ENCODE measurements around the gene SLC22A7.
A peak's percentile ranks its signal among the peaks of the same experiment; 100 is the strongest.

SLC22A7 gene

GRCh38 chr6:43257367-43258145 is 40.5 kb upstream of the SLC22A7 start:
- ChIA-PET CTCF (interaction anchor here (0.6 to 1.0 kb wide), 2 partner anchors 77 to 88 kb away, joined by 3 read pairs; no protein-coding TSS in a partner anchor), POLR2A (no interaction called here)
- Histone ChIP-seq H3K9me3 (ENCODE audit: control insufficient read depth, insufficient read depth, low read depth, low read length) (no peaks in the 10 kb centered on the region), H3K36me3 (ENCODE audit: control insufficient read depth in 2 of 2, insufficient read depth in 1 of 2, low read length in 2 of 2) (no peaks in the 10 kb centered on the region), H3K4me1 (ENCODE audit: control insufficient read depth, insufficient read depth, low read length) (no peaks in the 10 kb centered on the region), H3K4me3 (ENCODE audit: low read depth, low read length) (no peak overlapping the region), H3K27ac (ENCODE audit: extremely low read depth, low read depth, low read length) (no peak overlapping the region)
- TF ChIP-seq ZFHX2 (tag by site-specific recombination; conservative IDR thresholded peaks at IDR 0.05) (peak; percentile 22; the same call in 1 of the 2 replicates), ZNF121 (tag by site-specific recombination; IDR thresholded peaks at IDR 0.05) (no peak)

- CTCF ChIA-PET, result interaction anchor here (0.6 to 1.0 kb wide), 2 partner anchors 76 to 87 kb away, joined by 3 read pairs; no protein-coding TSS in a partner anchor
- POLR2A ChIA-PET, result no interaction called here
Measured at GRCh38 chr6:43258180-43258579, 39.9 kb upstream of the SLC22A7 start.

DNA sequence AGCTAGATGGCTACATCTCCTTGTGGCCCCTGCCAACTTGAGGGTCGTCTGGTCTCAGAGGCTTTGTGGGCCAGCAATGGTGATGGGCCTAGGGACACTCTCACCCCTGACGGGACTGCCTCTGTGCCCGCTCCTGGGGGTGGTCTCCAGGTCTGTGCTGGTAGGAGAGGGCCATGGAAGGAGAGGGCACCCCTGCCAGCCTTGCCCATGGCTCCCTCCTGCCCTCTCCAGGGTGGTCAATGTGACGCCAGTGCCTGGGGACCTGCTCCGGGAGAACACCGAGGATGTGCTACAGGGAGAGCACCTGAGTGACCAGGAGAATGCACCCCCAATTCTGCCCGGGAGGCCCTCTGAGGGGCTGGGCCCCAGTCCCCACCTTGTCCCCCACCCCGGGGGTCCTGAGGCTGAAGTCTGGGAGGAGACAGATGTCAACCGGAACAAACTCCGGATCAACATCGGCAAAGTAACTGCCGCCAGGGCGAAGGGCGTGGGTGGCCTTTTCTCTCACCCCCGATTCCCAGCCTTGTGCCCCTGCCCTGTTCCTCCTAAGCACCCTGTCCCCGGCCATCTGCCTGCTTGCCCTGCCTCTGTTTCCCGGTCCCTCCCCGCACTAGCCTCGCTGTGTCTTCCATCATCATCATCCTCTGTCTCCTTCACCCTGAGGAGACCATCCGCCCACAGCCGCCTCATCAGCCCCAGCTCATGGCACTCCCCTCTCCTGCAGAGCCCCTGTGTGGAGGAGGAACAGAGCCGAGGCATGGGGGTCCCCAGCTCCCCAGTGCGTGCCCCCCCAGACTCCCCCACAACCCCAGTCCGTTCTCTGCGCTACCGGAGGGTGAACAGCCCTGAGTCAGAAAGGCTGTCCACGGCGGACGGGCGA is 39.0 kb upstream of the SLC22A7 start:
- H3K4me3 ChIP-seq (ENCODE audit: low read depth, low read length), result no peak overlapping the region
- TF ChIP-seq ZFHX2 (tag by site-specific recombination; conservative IDR thresholded peaks at IDR 0.05) (0 out of 2 replicates have a peak, but pooled peaks have one; percentile 8), ZNF423 (tag by site-specific recombination; IDR thresholded peaks at IDR 0.05) (no peak)
- no peaks in the 10 kb centered on the region for H3K36me3 ChIP-seq (ENCODE audit: control insufficient read depth in 2 of 2, insufficient read depth in 1 of 2, low read length in 2 of 2)
- ChIA-PET CTCF (interaction anchor here (0.6 to 7.6 kb wide), 3 partner anchors 75 to 96 kb away, joined by 3 to 83 read pairs (median 3); no protein-coding TSS in a partner anchor), POLR2A (no interaction called here)
- no peaks in the 10 kb centered on the region for H3K4me1 ChIP-seq (ENCODE audit: control insufficient read depth, insufficient read depth, low read length)
- no peak overlapping the region for H3K27ac ChIP-seq (ENCODE audit: extremely low read depth, low read depth, low read length)
- no peaks in the 10 kb centered on the region for H3K9me3 ChIP-seq (ENCODE audit: control insufficient read depth, insufficient read depth, low read depth, low read length)

More at GRCh38 chr6:43258180-43258579, 39.9 kb upstream of the SLC22A7 start:
- Histone ChIP-seq H3K36me3 (ENCODE audit: control insufficient read depth in 2 of 2, insufficient read depth in 1 of 2, low read length in 2 of 2) (no peaks in the 10 kb centered on the region), H3K4me1 (ENCODE audit: control insufficient read depth, insufficient read depth, low read length) (no peaks in the 10 kb centered on the region), H3K9me3 (ENCODE audit: control insufficient read depth, insufficient read depth, low read depth, low read length) (no peaks in the 10 kb centered on the region), H3K27ac (ENCODE audit: extremely low read depth, low read depth, low read length) (no peak overlapping the region), H3K4me3 (ENCODE audit: low read depth, low read length) (no peak overlapping the region)
- TF ChIP-seq ZNF510 (tag by site-specific recombination; IDR thresholded peaks at IDR 0.05; ENCODE audit: insufficient replicate concordance) (no peak), ZNF596 (tag by site-specific recombination; IDR thresholded peaks at IDR 0.05) (no peak), HOXC10 (CRISPR knock-in tag; IDR thresholded peaks at IDR 0.05) (no peak), ZNF239 (tag by site-specific recombination; IDR thresholded peaks at IDR 0.05) (no peak), ZNF302 (tag by site-specific recombination; IDR thresholded peaks at IDR 0.05; ENCODE audit: low read depth) (no peak)
- TF ChIP-seq, protein P1, sequence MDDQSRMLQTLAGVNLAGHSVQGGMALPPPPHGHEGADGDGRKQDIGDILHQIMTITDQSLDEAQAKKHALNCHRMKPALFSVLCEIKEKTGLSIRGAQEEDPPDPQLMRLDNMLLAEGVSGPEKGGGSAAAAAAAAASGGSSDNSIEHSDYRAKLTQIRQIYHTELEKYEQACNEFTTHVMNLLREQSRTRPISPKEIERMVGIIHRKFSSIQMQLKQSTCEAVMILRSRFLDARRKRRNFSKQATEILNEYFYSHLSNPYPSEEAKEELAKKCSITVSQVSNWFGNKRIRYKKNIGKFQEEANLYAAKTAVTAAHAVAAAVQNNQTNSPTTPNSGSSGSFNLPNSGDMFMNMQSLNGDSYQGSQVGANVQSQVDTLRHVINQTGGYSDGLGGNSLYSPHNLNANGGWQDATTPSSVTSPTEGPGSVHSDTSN (CRISPR knock-in tag; IDR thresholded peaks at IDR 0.05), result no peak

GRCh38 chr6:43260791-43261190 is 37.3 kb upstream of the SLC22A7 start:
- H3K4me1 ChIP-seq (ENCODE audit: control insufficient read depth, insufficient read depth, low read length), result no peaks in the 10 kb centered on the region
- CTCF ChIA-PET, result interaction anchor here (0.7 to 7.6 kb wide), 3 partner anchors 31 to 196 kb away, joined by 3 to 83 read pairs (median 20); partner anchors contain the start of gene DNPH1
- no peaks in the 10 kb centered on the region for H3K9me3 ChIP-seq (ENCODE audit: control insufficient read depth, insufficient read depth, low read depth, low read length)
- H3K27ac ChIP-seq (ENCODE audit: extremely low read depth, low read depth, low read length), result no peak overlapping the region
- POLR2A ChIA-PET, result no interaction called here
- H3K36me3 ChIP-seq (ENCODE audit: control insufficient read depth in 2 of 2, insufficient read depth in 1 of 2, low read length in 2 of 2), result no peaks in the 10 kb centered on the region
- no peak overlapping the region for H3K4me3 ChIP-seq (ENCODE audit: low read depth, low read length)
- TF ChIP-seq, protein P2, sequence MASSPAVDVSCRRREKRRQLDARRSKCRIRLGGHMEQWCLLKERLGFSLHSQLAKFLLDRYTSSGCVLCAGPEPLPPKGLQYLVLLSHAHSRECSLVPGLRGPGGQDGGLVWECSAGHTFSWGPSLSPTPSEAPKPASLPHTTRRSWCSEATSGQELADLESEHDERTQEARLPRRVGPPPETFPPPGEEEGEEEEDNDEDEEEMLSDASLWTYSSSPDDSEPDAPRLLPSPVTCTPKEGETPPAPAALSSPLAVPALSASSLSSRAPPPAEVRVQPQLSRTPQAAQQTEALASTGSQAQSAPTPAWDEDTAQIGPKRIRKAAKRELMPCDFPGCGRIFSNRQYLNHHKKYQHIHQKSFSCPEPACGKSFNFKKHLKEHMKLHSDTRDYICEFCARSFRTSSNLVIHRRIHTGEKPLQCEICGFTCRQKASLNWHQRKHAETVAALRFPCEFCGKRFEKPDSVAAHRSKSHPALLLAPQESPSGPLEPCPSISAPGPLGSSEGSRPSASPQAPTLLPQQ (tag by site-specific recombination; IDR thresholded peaks at IDR 0.05), result 0 out of 2 replicates have a peak, but pooled peaks have one; percentile 41
- peak; percentile 48 for TF ChIP-seq ZSCAN4 (tag by site-specific recombination; IDR thresholded peaks at IDR 0.05)
- TF ChIP-seq, protein P3, sequence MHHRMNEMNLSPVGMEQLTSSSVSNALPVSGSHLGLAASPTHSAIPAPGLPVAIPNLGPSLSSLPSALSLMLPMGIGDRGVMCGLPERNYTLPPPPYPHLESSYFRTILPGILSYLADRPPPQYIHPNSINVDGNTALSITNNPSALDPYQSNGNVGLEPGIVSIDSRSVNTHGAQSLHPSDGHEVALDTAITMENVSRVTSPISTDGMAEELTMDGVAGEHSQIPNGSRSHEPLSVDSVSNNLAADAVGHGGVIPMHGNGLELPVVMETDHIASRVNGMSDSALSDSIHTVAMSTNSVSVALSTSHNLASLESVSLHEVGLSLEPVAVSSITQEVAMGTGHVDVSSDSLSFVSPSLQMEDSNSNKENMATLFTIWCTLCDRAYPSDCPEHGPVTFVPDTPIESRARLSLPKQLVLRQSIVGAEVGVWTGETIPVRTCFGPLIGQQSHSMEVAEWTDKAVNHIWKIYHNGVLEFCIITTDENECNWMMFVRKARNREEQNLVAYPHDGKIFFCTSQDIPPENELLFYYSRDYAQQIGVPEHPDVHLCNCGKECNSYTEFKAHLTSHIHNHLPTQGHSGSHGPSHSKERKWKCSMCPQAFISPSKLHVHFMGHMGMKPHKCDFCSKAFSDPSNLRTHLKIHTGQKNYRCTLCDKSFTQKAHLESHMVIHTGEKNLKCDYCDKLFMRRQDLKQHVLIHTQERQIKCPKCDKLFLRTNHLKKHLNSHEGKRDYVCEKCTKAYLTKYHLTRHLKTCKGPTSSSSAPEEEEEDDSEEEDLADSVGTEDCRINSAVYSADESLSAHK (tag by site-specific recombination; IDR thresholded peaks at IDR 0.05), result no peak
- no peak for TF ChIP-seq HIC1 (tag by site-specific recombination; IDR thresholded peaks at IDR 0.05)
- no peak for TF ChIP-seq ZBTB1 (tag by site-specific recombination; IDR thresholded peaks at IDR 0.05)

Data from HEK293 (cell line).